SU-DHL-6 (cell line): Measurements from ENCODE around the gene ARHGEF11.

Source experiments
- EZH2phosphoT487 ChIP-seq: fragments of 200-600 bp; sonication (generic), shearing (Covaris generic); conservative IDR thresholded peaks from 2 replicates; pipeline ENCODE4 v1.6.1; 2018; ENCODE audit warnings: mild to moderate bottlenecking, antibody characterized with exemption, low read length, moderate library complexity, mixed read lengths
- TF ChIP-seq, protein P1 (sequence below): fragments of 200-600 bp; sonication (generic); IDR thresholded peaks from one replicate; pipeline ENCODE4 v1.5.1; 2017; ENCODE audit warnings: antibody characterized with exemption, mild to moderate bottlenecking, low read length, moderate library complexity; ENCODE audit not compliant: insufficient read depth, poor library complexity, severe bottlenecking

DNA sequence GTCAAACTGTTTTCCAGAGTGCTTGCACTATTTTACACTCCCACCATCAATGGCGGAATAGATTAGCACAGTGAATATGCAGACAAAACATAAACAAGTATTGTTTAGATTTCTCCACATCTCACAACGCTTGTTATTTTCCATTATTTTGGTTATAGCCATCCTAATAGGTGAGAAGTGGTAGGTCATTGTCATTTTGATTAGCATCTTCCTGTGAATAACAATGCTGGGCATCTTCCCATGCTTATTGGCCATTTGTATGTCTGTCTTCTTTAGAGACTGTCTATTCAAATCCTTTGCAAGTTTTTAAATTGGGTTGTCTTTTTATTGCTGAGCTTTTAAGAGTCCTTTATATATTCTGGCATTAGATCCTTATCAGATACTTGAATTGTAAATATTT lies 70.5 kb downstream of the ARHGEF11 start:
- TF ChIP-seq, protein P1, sequence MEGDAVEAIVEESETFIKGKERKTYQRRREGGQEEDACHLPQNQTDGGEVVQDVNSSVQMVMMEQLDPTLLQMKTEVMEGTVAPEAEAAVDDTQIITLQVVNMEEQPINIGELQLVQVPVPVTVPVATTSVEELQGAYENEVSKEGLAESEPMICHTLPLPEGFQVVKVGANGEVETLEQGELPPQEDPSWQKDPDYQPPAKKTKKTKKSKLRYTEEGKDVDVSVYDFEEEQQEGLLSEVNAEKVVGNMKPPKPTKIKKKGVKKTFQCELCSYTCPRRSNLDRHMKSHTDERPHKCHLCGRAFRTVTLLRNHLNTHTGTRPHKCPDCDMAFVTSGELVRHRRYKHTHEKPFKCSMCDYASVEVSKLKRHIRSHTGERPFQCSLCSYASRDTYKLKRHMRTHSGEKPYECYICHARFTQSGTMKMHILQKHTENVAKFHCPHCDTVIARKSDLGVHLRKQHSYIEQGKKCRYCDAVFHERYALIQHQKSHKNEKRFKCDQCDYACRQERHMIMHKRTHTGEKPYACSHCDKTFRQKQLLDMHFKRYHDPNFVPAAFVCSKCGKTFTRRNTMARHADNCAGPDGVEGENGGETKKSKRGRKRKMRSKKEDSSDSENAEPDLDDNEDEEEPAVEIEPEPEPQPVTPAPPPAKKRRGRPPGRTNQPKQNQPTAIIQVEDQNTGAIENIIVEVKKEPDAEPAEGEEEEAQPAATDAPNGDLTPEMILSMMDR: no peak
- no peak for TF ChIP-seq EZH2phosphoT487
